ENCODE results near the gene MAD1L1.

The MAD1L1 gene

DNA sequence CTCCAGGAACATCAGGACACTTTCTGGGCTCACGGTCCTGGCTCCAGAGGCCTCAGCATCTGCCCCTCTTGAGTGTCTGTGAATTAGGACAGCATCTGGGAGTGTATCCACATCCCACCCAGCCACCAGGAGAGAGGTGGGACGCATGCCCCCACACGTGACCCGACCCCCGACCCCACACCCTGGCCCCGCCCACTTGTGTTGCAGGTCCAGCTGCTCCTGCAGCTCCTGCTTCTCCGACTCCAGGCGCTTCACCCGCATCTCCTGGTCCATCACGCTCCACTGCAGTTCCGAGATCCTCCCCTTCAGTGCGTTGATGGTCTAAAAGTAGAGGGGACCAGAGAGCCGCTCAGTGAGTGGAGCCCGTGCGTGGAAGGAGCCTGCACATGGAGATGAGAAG lies 13.6 kb downstream of the MAD1L1 start:
- no peak for DNase-seq (ENCODE audit: low read depth, low spot score)

DNA sequence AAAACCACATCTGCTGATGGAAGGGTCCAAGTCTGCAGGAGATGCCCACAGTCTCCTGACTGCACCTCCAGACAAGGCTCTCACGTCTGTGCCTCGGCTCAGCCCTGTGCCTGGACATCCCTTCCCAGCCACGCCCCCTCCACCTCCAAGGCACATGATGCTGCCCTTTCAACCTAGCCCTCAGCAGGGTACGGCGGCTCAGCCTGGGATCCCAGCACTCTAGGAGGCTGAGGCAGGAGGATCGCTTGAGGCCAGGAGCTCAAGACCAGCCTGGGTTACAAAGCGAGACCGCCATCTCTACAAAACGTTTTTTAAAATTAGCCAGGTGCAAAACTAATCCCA lies 14.3 kb downstream of the MAD1L1 start:
- DNase-seq (ENCODE audit: low read depth, low spot score), result no peak

DNA sequence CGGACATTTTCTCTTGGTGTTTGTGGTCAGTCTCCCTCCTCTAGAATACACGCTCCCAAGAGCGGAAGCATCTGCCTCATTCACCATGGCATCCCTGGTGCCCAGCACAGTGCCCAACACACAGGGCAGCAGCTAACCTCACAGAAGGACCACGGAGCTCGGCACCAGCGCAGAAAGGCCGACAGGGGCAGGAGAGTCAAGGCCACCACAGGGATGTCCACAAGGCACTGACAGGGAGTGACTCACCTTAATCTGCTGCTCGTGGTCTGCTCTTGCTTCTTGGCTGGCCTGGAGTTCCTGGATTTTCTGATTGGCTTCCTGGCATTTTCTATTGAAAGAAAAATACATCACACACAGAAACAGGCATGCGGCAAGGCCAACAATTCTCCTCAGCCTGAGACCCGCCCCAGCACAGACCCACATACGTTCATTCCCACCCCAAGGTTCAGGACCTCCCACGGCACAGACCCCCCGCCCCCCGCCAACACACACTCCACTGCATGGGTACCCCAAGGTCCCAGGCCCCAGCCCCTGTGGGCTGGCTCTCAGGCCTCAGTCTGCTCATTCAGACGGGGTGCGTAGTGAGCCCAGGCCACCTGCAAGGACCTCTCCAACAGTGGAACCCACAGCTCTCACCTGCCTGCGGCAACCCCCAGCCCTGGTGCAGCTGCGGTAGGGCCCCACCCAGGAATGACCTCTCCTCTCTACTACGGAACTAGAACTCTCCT lies 14.9 kb downstream of the MAD1L1 start:
- DNase-seq (ENCODE audit: low read depth, low spot score), result peak; percentile 53

DNA sequence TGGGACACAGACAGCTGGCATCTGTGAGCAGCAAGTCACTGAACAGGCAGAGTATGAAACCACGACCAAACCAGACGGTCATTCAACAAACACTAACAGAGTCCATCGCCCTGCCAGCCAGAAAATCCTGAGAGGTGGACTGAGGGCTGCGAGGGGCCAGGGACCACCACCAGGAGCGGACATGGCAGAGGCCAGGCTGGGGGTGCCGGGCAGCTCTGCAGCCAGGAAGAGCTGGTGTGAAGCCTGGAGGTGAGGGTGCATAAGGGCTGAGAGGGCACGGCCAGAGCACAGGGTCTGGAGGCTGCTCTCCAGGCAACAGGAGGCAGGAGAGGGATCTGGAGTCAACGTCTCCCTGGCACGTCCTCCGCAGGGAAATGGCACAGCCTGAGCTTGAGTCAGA lies 15.5 kb downstream of the MAD1L1 start:
- DNase-seq (ENCODE audit: low read depth, low spot score), result no peak

- DNase-seq (ENCODE audit: low read depth, low spot score), result no peak
Measured at GRCh38 chr7:2215851-2216250, 16.9 kb downstream of the MAD1L1 start.

GRCh38 chr7:2214636-2215035 lies 18.1 kb downstream of the MAD1L1 start:
- DNase-seq (ENCODE audit: low read depth, low spot score), result no peak

GRCh38 chr7:2213551-2214215 lies 19.1 kb downstream of the MAD1L1 start:
- no peak for DNase-seq (ENCODE audit: low read depth, low spot score)

DNA sequence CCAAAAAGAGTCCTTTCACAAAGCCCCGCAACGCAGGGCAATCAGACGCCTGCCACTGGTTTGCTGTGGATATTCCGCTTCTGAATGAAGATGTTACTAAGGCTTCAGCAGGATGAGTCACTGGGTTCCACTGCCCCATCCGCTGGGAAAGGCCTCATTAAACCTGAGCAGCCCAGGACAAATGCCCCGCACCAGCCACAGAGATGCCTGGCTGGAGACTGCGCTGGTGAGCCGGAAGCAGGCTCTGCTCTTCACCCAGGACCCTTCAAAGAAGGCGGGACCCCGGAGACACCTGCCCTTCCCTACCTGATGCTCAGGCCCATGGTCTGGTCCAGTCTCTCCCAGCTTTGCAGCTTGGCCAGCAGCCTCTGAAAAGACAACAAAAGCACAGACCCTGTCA lies 19.8 kb downstream of the MAD1L1 start:
- peak; percentile 36 for DNase-seq (ENCODE audit: low read depth, low spot score)

- no peak for DNase-seq (ENCODE audit: low read depth, low spot score)
Measured at GRCh38 chr7:2211926-2212325, 20.8 kb downstream of the MAD1L1 start.

GRCh38 chr7:2211259-2211880 lies 21.4 kb downstream of the MAD1L1 start:
- no peak for DNase-seq (ENCODE audit: low read depth, low spot score)

DNA sequence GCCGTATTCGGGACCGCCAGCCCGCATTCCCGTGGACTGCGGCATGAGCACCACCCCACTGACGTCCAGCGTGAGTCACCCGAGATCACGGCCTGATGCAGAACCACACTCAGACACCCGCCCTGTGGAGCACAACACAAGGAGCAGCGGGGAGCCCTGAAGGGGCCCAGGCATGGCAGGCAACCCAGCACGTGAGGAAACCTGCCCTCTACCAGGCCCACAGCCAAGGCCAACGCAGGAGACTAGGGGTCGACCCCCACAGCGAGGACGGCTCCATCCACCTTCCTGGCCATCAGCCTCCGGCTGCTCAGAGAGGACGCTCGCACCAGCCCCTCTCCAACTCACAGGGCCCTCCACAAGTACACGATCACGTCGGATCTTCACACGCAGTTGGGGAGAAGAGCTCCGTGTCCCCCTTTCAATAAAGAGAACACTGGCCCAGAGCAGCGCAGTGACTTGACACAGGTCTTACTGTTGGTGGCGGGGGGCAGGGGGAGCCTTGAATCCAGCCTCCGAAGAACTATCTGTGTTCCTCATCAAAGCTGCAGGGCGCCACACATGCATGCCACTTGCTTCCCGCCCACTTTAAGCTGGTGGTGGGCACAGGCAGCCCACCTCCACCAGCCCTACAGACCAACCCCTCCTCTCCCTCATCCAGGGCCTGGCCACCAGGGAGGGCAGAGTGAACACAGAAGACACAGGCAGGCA lies 22.0 kb downstream of the MAD1L1 start:
- DNase-seq (ENCODE audit: low read depth, low spot score), result no peak

DNA sequence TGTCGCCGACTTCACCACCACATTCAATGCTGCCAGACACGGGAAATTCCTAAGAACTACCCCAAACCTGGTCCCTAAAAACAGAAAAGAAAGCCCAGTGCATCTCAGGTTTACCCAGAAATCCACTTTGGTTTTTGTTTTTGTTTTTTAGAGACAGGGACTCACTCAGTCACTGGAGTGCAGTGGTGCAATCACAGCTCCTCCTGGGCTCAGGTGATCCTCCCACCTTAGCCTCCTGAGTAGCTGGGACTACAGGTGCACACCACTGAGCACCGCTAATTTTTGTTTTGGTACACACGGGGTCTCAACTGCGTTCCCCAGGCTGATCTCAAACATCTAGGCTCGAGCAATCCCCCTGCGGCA lies 22.8 kb downstream of the MAD1L1 start:
- DNase-seq (ENCODE audit: low read depth, low spot score), result no peak

DNA sequence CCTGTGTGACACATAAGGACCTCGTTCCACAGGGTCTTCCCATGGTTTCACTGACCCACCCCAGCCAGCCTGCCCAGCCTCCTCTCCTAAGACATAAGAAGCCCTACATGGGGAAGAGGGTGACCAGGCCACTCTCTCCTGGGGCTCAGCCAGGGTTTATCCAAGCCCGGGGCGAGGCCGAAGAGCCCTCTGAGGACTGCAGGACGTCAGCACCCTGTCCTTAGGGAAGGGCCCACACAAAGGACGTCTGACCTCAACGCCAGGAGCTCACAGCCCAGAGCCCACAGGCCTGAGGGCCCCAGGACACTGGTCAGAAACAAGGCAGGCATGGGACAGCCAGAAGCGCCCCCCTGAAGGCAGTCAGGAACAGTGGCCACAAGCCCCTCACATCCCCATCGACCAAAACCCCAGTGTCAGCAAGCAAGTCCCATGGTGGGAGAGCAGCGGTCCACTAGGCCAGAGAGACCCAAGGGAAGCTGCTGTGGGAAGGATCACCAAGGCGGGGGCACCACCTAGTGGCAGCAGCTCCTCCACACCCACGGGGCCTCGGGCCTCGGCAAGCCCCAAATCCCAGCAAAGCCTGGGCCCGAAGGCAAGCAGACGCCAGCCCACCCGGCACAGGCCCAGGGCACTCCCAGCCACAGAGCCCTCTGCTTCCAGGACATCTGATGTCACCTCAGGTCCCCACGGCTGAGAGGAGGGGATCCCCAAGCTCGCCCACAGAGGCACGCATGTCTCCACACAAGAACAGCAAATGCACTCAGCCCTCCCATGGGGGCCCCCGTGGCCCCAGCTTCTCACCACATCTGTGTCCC lies 23.4 kb downstream of the MAD1L1 start:
- peak; percentile 90 for DNase-seq (ENCODE audit: low read depth, low spot score)

GRCh38 chr7:2208712-2209111 lies 24.0 kb downstream of the MAD1L1 start:
- no peak for DNase-seq (ENCODE audit: low read depth, low spot score)

- no peak for DNase-seq (ENCODE audit: low read depth, low spot score)
Measured at GRCh38 chr7:2205036-2205780, 27.5 kb downstream of the MAD1L1 start.

DNA sequence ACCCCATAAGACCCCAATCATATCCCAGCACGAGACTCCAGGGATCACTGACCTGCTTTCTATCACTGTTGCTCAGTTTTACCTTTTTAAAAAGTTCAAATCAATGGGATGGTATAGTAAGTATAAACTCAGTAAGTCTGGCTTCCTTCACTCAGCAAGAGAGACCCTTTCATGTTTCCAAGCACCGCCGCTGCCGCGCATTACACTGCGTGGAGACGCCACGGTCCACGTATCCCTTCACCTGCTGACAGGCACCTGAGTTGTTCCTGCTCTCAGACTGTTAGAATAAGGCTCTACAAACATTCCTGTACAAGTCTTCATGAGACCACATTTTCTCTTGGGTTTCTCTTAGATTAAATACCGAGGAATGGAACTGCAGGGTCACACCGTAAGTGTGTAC lies 28.3 kb downstream of the MAD1L1 start:
- no peak for DNase-seq (ENCODE audit: low read depth, low spot score)

GRCh38 chr7:2203766-2204300 lies 28.9 kb downstream of the MAD1L1 start:
- no peak for DNase-seq (ENCODE audit: low read depth, low spot score)

- DNase-seq (ENCODE audit: low read depth, low spot score), result peak; percentile 46
Measured at GRCh38 chr7:2202901-2203765, 29.6 kb downstream of the MAD1L1 start.

DNA sequence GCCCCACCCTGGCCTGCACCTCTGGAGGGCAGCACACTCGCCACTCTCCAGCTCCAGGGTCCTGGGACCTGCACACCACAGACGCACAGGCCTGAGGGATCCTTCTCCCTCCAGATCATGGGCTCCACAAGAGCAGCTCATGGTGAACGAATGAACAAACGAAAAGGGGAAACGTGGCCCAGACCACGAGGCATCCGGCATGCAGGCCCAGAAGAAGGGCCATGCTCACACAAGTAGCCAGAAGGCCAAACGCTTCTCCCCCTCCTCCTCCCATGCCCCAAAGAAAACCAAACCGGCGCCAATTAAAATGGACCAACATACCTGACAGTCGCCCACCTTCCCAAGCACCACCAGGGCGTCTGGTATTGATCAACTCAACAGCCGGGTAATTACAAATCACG lies 30.4 kb downstream of the MAD1L1 start:
- DNase-seq (ENCODE audit: low read depth, low spot score), result no peak

Data from astrocyte of the hippocampus (primary cell).